Keratinocyte (primary cell): ENCODE measurements around the gene CCR5AS.

Source experiments
- DNase-seq: peaks from one replicate; pipeline ENCODE4 v3.0.0-alpha.2; 2011; ENCODE audit warnings: low read depth, missing footprints, low spot score
- FAIRE-seq: peaks from 2 replicates; lab custom pipeline; 2011; peaks lifted over from hg19 to GRCh38; lab: Jason Lieb, UNC
- H2AFZ ChIP-seq: 2 replicates; pipeline ENCODE4 v1.6.0; 2012; ENCODE audit warnings: low read length, control low read depth, inconsistent platforms; ENCODE audit not compliant: control insufficient read depth
- H3K27ac ChIP-seq: 2 replicates; pipeline ENCODE4 v1.5.1; 2011; ENCODE audit warnings: low read length; ENCODE audit not compliant: control insufficient read depth, insufficient read depth
- H3K27me3 ChIP-seq: 3 replicates; pipeline ENCODE4 v1.6.0; 2011; ENCODE audit warnings: low read length; ENCODE audit not compliant: control insufficient read depth, insufficient read depth; ENCODE audit errors: extremely low read depth
- H3K36me3 ChIP-seq, 2 experiments: 2 replicates in 1 of 2; 3 replicates in 1 of 2; pipeline ENCODE4 v1.5.1; 2011; ENCODE audit warnings: low read length in 2 of 2, mild to moderate bottlenecking in 1 of 2; ENCODE audit not compliant: control insufficient read depth in 2 of 2, insufficient read depth in 2 of 2; ENCODE audit errors: extremely low read depth in 1 of 2
- H3K4me1 ChIP-seq: 3 replicates; pipeline ENCODE4 v1.5.1; 2011; ENCODE audit warnings: low read length; ENCODE audit not compliant: control insufficient read depth, insufficient read depth; ENCODE audit errors: extremely low read depth
- H3K4me2 ChIP-seq: 3 replicates; pipeline ENCODE4 v1.6.0; 2011; ENCODE audit warnings: low read depth, low read length; ENCODE audit not compliant: control insufficient read depth, insufficient read depth; ENCODE audit errors: extremely low read depth
- H3K4me3 ChIP-seq, 3 experiments: fragments of 200-600 bp in 1 of 3; sonication (generic) in 1 of 3; 2 replicates in 2 of 3; 3 replicates in 1 of 3; pipeline ENCODE4 v1.5.1; 2011 to 2016; ENCODE audit warnings: low read length in 3 of 3, mild to moderate bottlenecking in 3 of 3, control low read depth in 2 of 3, inconsistent platforms in 1 of 3, low read depth in 1 of 3, mixed read lengths in 1 of 3, mixed run types in 1 of 3, moderate library complexity in 1 of 3; ENCODE audit not compliant: control insufficient read depth in 2 of 3, insufficient read depth in 2 of 3; ENCODE audit errors: extremely low read depth in 1 of 3
- H3K79me2 ChIP-seq: 2 replicates; pipeline ENCODE4 v1.6.0; 2012; ENCODE audit warnings: low read length; ENCODE audit not compliant: control insufficient read depth, insufficient read depth
- H3K9ac ChIP-seq: 3 replicates; pipeline ENCODE4 v1.6.0; 2011; ENCODE audit warnings: low read length; ENCODE audit not compliant: control insufficient read depth, insufficient read depth; ENCODE audit errors: extremely low read depth
- H3K9me1 ChIP-seq: 3 replicates; pipeline ENCODE4 v1.6.0; 2011; ENCODE audit warnings: low read length; ENCODE audit not compliant: control insufficient read depth, insufficient read depth; ENCODE audit errors: extremely low read depth
- H3K9me3 ChIP-seq: 2 replicates; pipeline ENCODE4 v1.5.1; 2012; ENCODE audit warnings: low read depth, low read length; ENCODE audit not compliant: control insufficient read depth
- H4K20me1 ChIP-seq: 3 replicates; pipeline ENCODE4 v1.6.0; 2011; ENCODE audit warnings: low read length; ENCODE audit not compliant: control insufficient read depth, insufficient read depth; ENCODE audit errors: extremely low read depth
- CTCF ChIP-seq, 3 experiments: IDR thresholded peaks in 1 of 3; conservative IDR thresholded peaks in 1 of 3; optimal IDR thresholded peaks in 1 of 3; 2 replicates in 2 of 3; 3 replicates in 1 of 3; pipeline versions ENCODE3 to v1.5.1; 2011; ENCODE audit warnings: low read length in 3 of 3, mild to moderate bottlenecking in 3 of 3, moderate library complexity in 2 of 3, control low read depth in 1 of 3, inconsistent platforms in 1 of 3; ENCODE audit not compliant: insufficient read depth in 2 of 3; ENCODE audit errors: extremely low read depth in 1 of 3
- EZH2 ChIP-seq: IDR thresholded peaks from one replicate; pipeline ENCODE4 v1.6.1; 2012; ENCODE audit warnings: inconsistent platforms, mild to moderate bottlenecking, low read length, moderate library complexity
- dilution Hi-C: fragments of 300-500 bp; cut with MboI; formaldehyde crosslinking; loops from one replicate; pipeline ENCODE4 v1.7.0; 2020; ENCODE audit warnings: low sequenced_read_pairs; ENCODE audit not compliant: extremely low pct_ligation_motif_present

The CCR5AS gene

GRCh38 chr3:46360907-46361306 lies 46.0 kb downstream of the CCR5AS start:
- H3K27me3 ChIP-seq, result peaks cover 20% of the 10 kb centered on the region
- H2AFZ ChIP-seq, result no peak overlapping the region
- H3K4me3 ChIP-seq, result no peak overlapping the region
- H3K4me1 ChIP-seq, result peaks cover 7% of the 10 kb centered on the region
- no peak for TF ChIP-seq EZH2
- TF ChIP-seq CTCF (optimal IDR thresholded peaks at IDR 0.05 in 1 of 3, IDR thresholded peaks at IDR 0.05 in 1 of 3, conservative IDR thresholded peaks at IDR 0.05 in 1 of 3; ENCODE audit: extremely low read depth in 1 of 3, insufficient read depth in 2 of 3, low read length in 3 of 3), result no peak
- no peak overlapping the region for H3K9ac ChIP-seq
- no peak for FAIRE-seq
- no peak overlapping the region for H3K27ac ChIP-seq
- H3K79me2 ChIP-seq, result no peaks in the 10 kb centered on the region
- no peaks in the 10 kb centered on the region for H3K36me3 ChIP-seq
- dilution Hi-C loops, result no loop called here
- no peaks in the 10 kb centered on the region for H3K9me3 ChIP-seq
- DNase-seq, result no peak
- no peaks in the 10 kb centered on the region for H3K9me1 ChIP-seq
- no peak overlapping the region for H3K4me2 ChIP-seq
- H4K20me1 ChIP-seq, result no peaks in the 10 kb centered on the region

GRCh38 chr3:46359733-46360493 lies 47.0 kb downstream of the CCR5AS start:
- H2AFZ ChIP-seq, result no peak overlapping the region
- no peaks in the 10 kb centered on the region for H3K36me3 ChIP-seq
- no peak overlapping the region for H3K9ac ChIP-seq
- no peak overlapping the region for H3K4me2 ChIP-seq
- H4K20me1 ChIP-seq, result no peaks in the 10 kb centered on the region
- peaks cover 30% of the 10 kb centered on the region for H3K27me3 ChIP-seq
- H3K9me3 ChIP-seq, result no peaks in the 10 kb centered on the region
- H3K4me1 ChIP-seq, result peaks cover 3% of the 10 kb centered on the region
- no peak for TF ChIP-seq EZH2
- no peak for TF ChIP-seq CTCF (optimal IDR thresholded peaks at IDR 0.05 in 1 of 3, IDR thresholded peaks at IDR 0.05 in 1 of 3, conservative IDR thresholded peaks at IDR 0.05 in 1 of 3; ENCODE audit: extremely low read depth in 1 of 3, insufficient read depth in 2 of 3, low read length in 3 of 3)
- no peak overlapping the region for H3K4me3 ChIP-seq
- dilution Hi-C loops, result no loop called here
- no peaks in the 10 kb centered on the region for H3K79me2 ChIP-seq
- no peak overlapping the region for H3K27ac ChIP-seq
- no peak for DNase-seq
- FAIRE-seq, result no peak
- no peaks in the 10 kb centered on the region for H3K9me1 ChIP-seq
